RWPE2 (cell line): ENCODE results near the gene SAMD11.
"Not testable (repeated sequence)": the region's sequence is repeated elsewhere in the genome, so short reads cannot be mapped to it uniquely, and the experiment has no call there.

Experiments
- ATAC-seq: fragments of 200-7000 bp; cut with Tn5 transposase; 3 replicates; pipeline ENCODE4 v1.9.1; 2021; ENCODE audit warnings: low read depth
- DNase-seq: peaks from one replicate; pipeline ENCODE4 v3.0.0-alpha.2; 2020; ENCODE audit warnings: low spot score
- H3K27ac ChIP-seq: fragments of 450-650 bp; 2 replicates; pipeline ENCODE4 v1.5.1; 2017; ENCODE audit warnings: mild to moderate bottlenecking; ENCODE audit not compliant: poor library complexity, severe bottlenecking
- H3K27me3 ChIP-seq: fragments of 250-450 bp; sonication (Bioruptor Pico); 2 replicates; pipeline ENCODE4 v1.5.1; 2021; ENCODE audit warnings: mild to moderate bottlenecking, moderate library complexity; ENCODE audit not compliant: insufficient read depth, poor library complexity, severe bottlenecking
- H3K36me3 ChIP-seq: fragments of 250-450 bp; sonication (Bioruptor Pico); 2 replicates; pipeline ENCODE4 v1.5.1; 2020; ENCODE audit warnings: low read depth, mild to moderate bottlenecking, moderate library complexity
- H3K4me1 ChIP-seq: fragments of 250-450 bp; sonication (Bioruptor Pico); 2 replicates; pipeline ENCODE4 v1.5.1; 2021; ENCODE audit warnings: mild to moderate bottlenecking, moderate library complexity; ENCODE audit not compliant: insufficient read depth, poor library complexity, severe bottlenecking
- H3K4me3 ChIP-seq: fragments of 250-450 bp; sonication (Bioruptor Pico); 2 replicates; pipeline ENCODE4 v1.5.1; 2021; ENCODE audit warnings: mild to moderate bottlenecking, moderate library complexity; ENCODE audit not compliant: severe bottlenecking
- H3K9me3 ChIP-seq: fragments of 250-450 bp; sonication (Bioruptor Pico); 2 replicates; pipeline ENCODE4 v1.5.1; 2021; ENCODE audit warnings: mild to moderate bottlenecking, moderate library complexity; ENCODE audit not compliant: severe bottlenecking
- CTCF ChIP-seq: fragments of 450-650 bp; IDR thresholded peaks from one replicate; pipeline ENCODE4 v1.5.1; 2017; ENCODE audit warnings: mild to moderate bottlenecking, moderate library complexity; ENCODE audit not compliant: poor library complexity, severe bottlenecking

SAMD11 gene

GRCh38 chr1:886760-887159 lies 37.0 kb upstream of the SAMD11 start:
- no peaks in the 10 kb centered on the region for H3K4me1 ChIP-seq
- peaks cover 39% of the 10 kb centered on the region for H3K27me3 ChIP-seq
- no peak for ATAC-seq
- no peaks in the 10 kb centered on the region for H3K9me3 ChIP-seq
- no peak for TF ChIP-seq CTCF
- no peak overlapping the region for H3K27ac ChIP-seq
- H3K36me3 ChIP-seq: no peaks in the 10 kb centered on the region
- no peak for DNase-seq
- H3K4me3 ChIP-seq: no peak overlapping the region

DNA sequence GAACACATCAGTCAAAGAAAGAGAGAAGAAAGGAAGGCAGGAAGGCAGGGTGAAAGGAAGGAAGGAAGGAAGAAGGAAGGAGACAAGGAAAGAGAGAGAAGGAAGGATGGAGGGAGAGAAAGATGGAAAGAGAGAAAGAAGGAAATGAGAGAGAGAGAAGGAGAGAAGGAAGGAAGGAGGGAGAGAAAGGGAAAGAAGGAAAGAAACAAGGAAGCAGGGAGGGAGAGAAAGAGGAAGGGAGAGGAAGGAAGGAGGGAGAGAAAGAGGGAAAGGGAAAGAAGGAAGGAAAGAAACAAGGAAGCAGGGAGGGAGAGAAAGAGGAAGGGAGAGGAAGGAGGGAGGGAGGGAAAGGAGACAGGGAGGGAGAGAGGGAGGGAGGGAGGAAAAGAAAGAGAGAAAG lies 35.4 kb upstream of the SAMD11 start:
- no peak overlapping the region for H3K4me3 ChIP-seq
- no peak for TF ChIP-seq CTCF
- H3K36me3 ChIP-seq: no peaks in the 10 kb centered on the region
- H3K27ac ChIP-seq: no peak overlapping the region
- H3K9me3 ChIP-seq: no peaks in the 10 kb centered on the region
- ATAC-seq (no peak), DNase-seq (no peak)
- no peaks in the 10 kb centered on the region for H3K4me1 ChIP-seq
- H3K27me3 ChIP-seq: peaks cover 29% of the 10 kb centered on the region

DNA sequence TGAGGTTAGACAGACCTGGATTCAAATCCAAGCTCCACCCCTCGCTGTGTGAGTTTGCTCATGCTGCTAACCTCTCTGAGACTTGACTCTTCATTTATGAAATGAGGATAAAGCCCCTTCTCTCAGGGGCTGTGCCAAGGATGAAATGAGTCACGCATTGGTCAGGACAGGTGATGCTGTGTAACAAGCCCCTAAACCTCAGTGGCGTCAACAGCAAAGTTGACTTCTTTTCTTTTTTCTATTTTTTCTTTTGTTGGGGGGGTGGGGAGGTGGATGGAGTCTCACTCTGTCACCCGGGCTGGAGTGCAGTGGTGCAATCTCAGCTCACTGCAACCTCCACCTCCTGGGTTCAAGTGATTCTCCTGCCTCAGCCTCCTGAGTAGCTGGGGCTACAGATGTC lies 33.9 kb upstream of the SAMD11 start:
- not testable (repeated sequence) for H3K36me3 ChIP-seq, H3K27ac ChIP-seq, H3K9me3 ChIP-seq, H3K4me3 ChIP-seq, DNase-seq, H3K4me1 ChIP-seq, ATAC-seq
- H3K27me3 ChIP-seq: peaks cover 18% of the 10 kb centered on the region

- H3K27ac ChIP-seq, H3K4me3 ChIP-seq, H3K36me3 ChIP-seq, DNase-seq, H3K4me1 ChIP-seq, H3K9me3 ChIP-seq, ATAC-seq: not testable (repeated sequence)
- H3K27me3 ChIP-seq: peaks cover 14% of the 10 kb centered on the region
Measured at GRCh38 chr1:890234-890633, 33.5 kb upstream of the SAMD11 start.

- Histone ChIP-seq H3K27ac (no peak overlapping the region), H3K9me3 (no peaks in the 10 kb centered on the region), H3K27me3 (peaks cover 9% of the 10 kb centered on the region), H3K4me1 (no peaks in the 10 kb centered on the region), H3K4me3 (no peak overlapping the region), H3K36me3 (no peaks in the 10 kb centered on the region)
- no peak for TF ChIP-seq CTCF
- DNase-seq (no peak), ATAC-seq (no peak)
Measured at GRCh38 chr1:890661-891060, 33.1 kb upstream of the SAMD11 start.

- Histone ChIP-seq H3K27ac (no peak overlapping the region), H3K27me3 (peaks cover 15% of the 10 kb centered on the region), H3K9me3 (no peaks in the 10 kb centered on the region), H3K4me1 (no peaks in the 10 kb centered on the region), H3K36me3 (no peaks in the 10 kb centered on the region), H3K4me3 (no peak overlapping the region)
- no peak for TF ChIP-seq CTCF
- no peak for ATAC-seq
- DNase-seq: no peak
Measured at GRCh38 chr1:897226-897625, 26.5 kb upstream of the SAMD11 start.

- not testable (repeated sequence) for H3K27ac ChIP-seq, H3K4me1 ChIP-seq, H3K9me3 ChIP-seq, ATAC-seq, DNase-seq, H3K4me3 ChIP-seq, H3K36me3 ChIP-seq
- H3K27me3 ChIP-seq: peaks cover 15% of the 10 kb centered on the region
Measured at GRCh38 chr1:897951-898350, 25.8 kb upstream of the SAMD11 start.
